ENCODE measurements around the gene LRRC26.

The LRRC26 gene

GRCh38 chr9:137173796-137174664, 4.2 kb upstream of the LRRC26 start:
- Mint-ChIP-seq H3K9me3 (no peaks in the 10 kb centered on the region), H3K4me1 (ENCODE audit: low read depth in 2 of 2) (peaks cover 0 to 10% of the 10 kb centered on the region in 2 donors), H3K27ac (no peak overlapping the region), H3K36me3 (ENCODE audit: insufficient read depth) (peaks cover 13% of the 10 kb centered on the region), H3K27me3 (peaks cover 0 to 29% of the 10 kb centered on the region in 2 donors), H3K4me3 (no peak overlapping the region)
- DNase-seq = no peak
- no peak for ATAC-seq (replicated peaks)

- DNase-seq (no peak), ATAC-seq (replicated peaks) (no peak)
- no peak overlapping the region for H3K4me3 Mint-ChIP-seq
- H3K27ac Mint-ChIP-seq = no peak overlapping the region
- H3K4me1 Mint-ChIP-seq (ENCODE audit: low read depth in 2 of 2) = peaks cover 0 to 13% of the 10 kb centered on the region in 2 donors
- peaks cover 0 to 29% of the 10 kb centered on the region in 2 donors for H3K27me3 Mint-ChIP-seq
- H3K9me3 Mint-ChIP-seq = no peaks in the 10 kb centered on the region
- peaks cover 12% of the 10 kb centered on the region for H3K36me3 Mint-ChIP-seq (ENCODE audit: insufficient read depth)
These were observed 3.3 kb upstream of the LRRC26 start for GRCh38 chr9:137172901-137173795.

- Mint-ChIP-seq H3K36me3 (ENCODE audit: insufficient read depth) (peaks cover 3% of the 10 kb centered on the region), H3K27me3 (peaks cover 5 to 36% of the 10 kb centered on the region in 2 donors), H3K9me3 (no peaks in the 10 kb centered on the region), H3K4me3 (no peak overlapping the region), H3K27ac (no peak overlapping the region), H3K4me1 (ENCODE audit: low read depth in 2 of 2) (peaks cover 0 to 10% of the 10 kb centered on the region in 2 donors)
- DNase-seq (no peak), ATAC-seq (replicated peaks) (no peak)
These were observed 1.5 kb upstream of the LRRC26 start for GRCh38 chr9:137171149-137171900.

GRCh38 chr9:137170486-137171148, 766 bp upstream of the LRRC26 start:
- Mint-ChIP-seq H3K4me3 (peak overlapping the region in 1 of 2 donors; percentile 14), H3K27me3 (peaks cover 10 to 43% of the 10 kb centered on the region in 2 donors), H3K27ac (no peak overlapping the region), H3K36me3 (ENCODE audit: insufficient read depth) (no peaks in the 10 kb centered on the region), H3K9me3 (no peaks in the 10 kb centered on the region), H3K4me1 (ENCODE audit: low read depth in 2 of 2) (peaks cover 0 to 7% of the 10 kb centered on the region in 2 donors)
- DNase-seq (no peak), ATAC-seq (replicated peaks) (no peak)

- Mint-ChIP-seq H3K4me3 (peak overlapping the region; percentile 51 to 67), H3K27me3 (peaks cover 23 to 58% of the 10 kb centered on the region in 2 donors), H3K27ac (no peak overlapping the region), H3K36me3 (ENCODE audit: insufficient read depth) (no peaks in the 10 kb centered on the region), H3K9me3 (no peaks in the 10 kb centered on the region), H3K4me1 (ENCODE audit: low read depth in 2 of 2) (peaks cover 0 to 7% of the 10 kb centered on the region in 2 donors)
- peak; percentile 52 for ATAC-seq (replicated peaks)
- DNase-seq = no peak
These were observed 671 bp downstream of the LRRC26 start for GRCh38 chr9:137168904-137169856.

GRCh38 chr9:137168573-137168903, 1.3 kb downstream of the LRRC26 start:
- H3K4me1 Mint-ChIP-seq (ENCODE audit: low read depth in 2 of 2) = peaks cover 0 to 6% of the 10 kb centered on the region in 2 donors
- peaks cover under 1% of the 10 kb centered on the region for H3K36me3 Mint-ChIP-seq (ENCODE audit: insufficient read depth)
- DNase-seq = no peak
- ATAC-seq (replicated peaks) = peak; percentile 48
- H3K9me3 Mint-ChIP-seq = no peaks in the 10 kb centered on the region
- peaks cover 24 to 63% of the 10 kb centered on the region in 2 donors for H3K27me3 Mint-ChIP-seq
- no peak overlapping the region for H3K27ac Mint-ChIP-seq
- peak overlapping the region; percentile 51 to 67 for H3K4me3 Mint-ChIP-seq

GRCh38 chr9:137167747-137168572, 1.9 kb downstream of the LRRC26 start:
- peaks cover 0 to 3% of the 10 kb centered on the region in 2 donors for H3K4me1 Mint-ChIP-seq (ENCODE audit: low read depth in 2 of 2)
- peaks cover 24 to 63% of the 10 kb centered on the region in 2 donors for H3K27me3 Mint-ChIP-seq
- peaks cover 3% of the 10 kb centered on the region for H3K36me3 Mint-ChIP-seq (ENCODE audit: insufficient read depth)
- DNase-seq (no peak), ATAC-seq (replicated peaks) (peak; percentile 19)
- H3K4me3 Mint-ChIP-seq = peak overlapping the region in 1 of 2 donors; percentile 67
- H3K9me3 Mint-ChIP-seq = no peaks in the 10 kb centered on the region
- H3K27ac Mint-ChIP-seq = no peak overlapping the region

- Mint-ChIP-seq H3K27me3 (peaks cover 24 to 64% of the 10 kb centered on the region in 2 donors), H3K9me3 (no peaks in the 10 kb centered on the region), H3K27ac (no peak overlapping the region), H3K4me3 (peak overlapping the region in 1 of 2 donors; percentile 31), H3K36me3 (ENCODE audit: insufficient read depth) (peaks cover 3% of the 10 kb centered on the region), H3K4me1 (ENCODE audit: low read depth in 2 of 2) (peaks cover 0 to 3% of the 10 kb centered on the region in 2 donors)
- no peak for DNase-seq
- no peak for ATAC-seq (replicated peaks)
These were observed 2.5 kb downstream of the LRRC26 start for GRCh38 chr9:137167277-137167746.

GRCh38 chr9:137166380-137167229, 3.2 kb downstream of the LRRC26 start:
- Mint-ChIP-seq H3K9me3 (no peaks in the 10 kb centered on the region), H3K4me1 (ENCODE audit: low read depth in 2 of 2) (peaks cover 0 to 3% of the 10 kb centered on the region in 2 donors), H3K27ac (no peak overlapping the region), H3K36me3 (ENCODE audit: insufficient read depth) (peaks cover 3% of the 10 kb centered on the region), H3K27me3 (peaks cover 24 to 63% of the 10 kb centered on the region in 2 donors), H3K4me3 (peak overlapping the region in 1 of 2 donors; percentile 59)
- ATAC-seq (replicated peaks) (no peak), DNase-seq (no peak)

- Mint-ChIP-seq H3K4me3 (no peak overlapping the region), H3K27me3 (peaks cover 24 to 51% of the 10 kb centered on the region in 2 donors), H3K36me3 (ENCODE audit: insufficient read depth) (peaks cover 3% of the 10 kb centered on the region), H3K4me1 (ENCODE audit: low read depth in 2 of 2) (peaks cover 0 to 3% of the 10 kb centered on the region in 2 donors), H3K9me3 (no peaks in the 10 kb centered on the region), H3K27ac (no peak overlapping the region)
- DNase-seq (no peak), ATAC-seq (replicated peaks) (no peak)
These were observed 4.5 kb downstream of the LRRC26 start for GRCh38 chr9:137165250-137165836.
